ENCODE results near the gene ITCH. TPM values are rescaled to one million over a fixed set of nuclear protein-coding genes. Genes with fewer than 3 reads are reported as not detected.
"Not testable (repeated sequence)": the region's sequence is repeated elsewhere in the genome, so short reads cannot be mapped to it uniquely, and the experiment has no call there.

Gene ITCH
- polyA plus RNA-seq, 1 donor from 2014 or later, result 39.5 TPM

DNA sequence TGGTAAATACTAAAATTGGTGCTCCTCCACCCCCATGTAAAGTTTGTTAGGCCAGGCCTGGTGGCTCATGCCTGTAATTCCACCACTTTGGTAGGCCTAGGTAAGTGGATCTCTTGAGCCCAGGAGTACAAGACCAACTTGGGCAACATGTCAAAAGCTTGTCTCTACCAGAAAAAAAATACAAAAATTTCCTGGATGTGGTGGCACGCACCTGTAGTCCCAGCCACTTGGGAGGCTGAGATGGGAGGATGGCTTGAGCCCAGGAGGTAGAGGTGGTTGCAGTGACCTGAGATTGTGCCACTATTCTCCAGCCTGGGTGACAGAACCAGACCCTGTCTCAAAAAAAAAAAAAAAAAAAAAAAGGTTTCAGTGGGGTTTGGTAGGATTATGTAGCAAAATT, 41.7 kb downstream of the ITCH start:
- no peaks in the 10 kb centered on the region for H4K20me1 ChIP-seq (ENCODE audit: insufficient read depth)

DNA sequence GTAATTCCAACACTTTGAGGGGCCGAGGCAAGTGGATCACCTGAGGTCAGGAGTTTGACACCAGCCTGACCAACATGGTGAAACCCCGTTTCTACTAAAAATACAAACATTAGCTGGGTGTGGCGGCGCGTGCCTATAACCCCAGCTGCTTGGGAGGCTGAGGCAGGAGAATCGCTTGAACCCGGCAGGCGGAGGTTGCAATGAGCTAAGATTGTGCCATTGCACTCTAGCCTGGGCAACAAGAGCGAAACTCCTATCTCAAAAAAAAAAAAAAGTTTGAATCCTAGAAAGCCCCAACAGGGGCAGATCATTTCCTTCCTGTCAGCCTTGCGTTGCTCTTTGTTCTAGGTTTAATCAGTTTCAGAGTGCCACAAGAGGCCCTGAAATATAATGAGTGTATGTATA, 42.2 kb downstream of the ITCH start:
- H3K4me3 ChIP-seq (ENCODE audit: low read length); H3K36me3 ChIP-seq (ENCODE audit: insufficient read depth, low read length); H3K79me2 ChIP-seq (replicated peaks; ENCODE audit: insufficient read depth, low read length); H4K20me1 ChIP-seq (ENCODE audit: insufficient read depth); H3K9ac ChIP-seq (ENCODE audit: low read length); H2AFZ ChIP-seq (ENCODE audit: low read depth, low read length); H3K27me3 ChIP-seq (ENCODE audit: insufficient read depth, low read depth, low read length); H3F3A ChIP-seq (ENCODE audit: insufficient read depth, low read length, poor library complexity, severe bottlenecking); H3K9me3 ChIP-seq (ENCODE audit: low read length); H3K4me2 ChIP-seq (ENCODE audit: low read length); H3K27ac ChIP-seq (ENCODE audit: low read length); H3K9me2 ChIP-seq (ENCODE audit: insufficient read depth, low read length): not testable (repeated sequence)

More for the DNA sequence above, 41.7 kb downstream of the ITCH start:
- Histone ChIP-seq H3K4me3 (ENCODE audit: low read length) (no peak overlapping the region), H3K9me2 (ENCODE audit: insufficient read depth, low read length) (no peaks in the 10 kb centered on the region), H3K4me2 (ENCODE audit: low read length) (no peak overlapping the region), H3K36me3 (ENCODE audit: insufficient read depth, low read length) (no peaks in the 10 kb centered on the region), H3K9ac (ENCODE audit: low read length) (no peak overlapping the region), H3K27me3 (ENCODE audit: insufficient read depth, low read depth, low read length) (no peaks in the 10 kb centered on the region), H3K79me2 (replicated peaks; ENCODE audit: insufficient read depth, low read length) (peaks cover 5% of the 10 kb centered on the region), H3K27ac (ENCODE audit: low read length) (no peak overlapping the region), H3F3A (ENCODE audit: insufficient read depth, low read length, poor library complexity, severe bottlenecking) (no peaks in the 10 kb centered on the region), H2AFZ (ENCODE audit: low read depth, low read length) (no peak overlapping the region), H3K9me3 (ENCODE audit: low read length) (no peaks in the 10 kb centered on the region)
- TF ChIP-seq CTCF (IDR thresholded peaks at IDR 0.05; ENCODE audit: poor library complexity, severe bottlenecking) (no peak), MXI1 (conservative IDR thresholded peaks at IDR 0.05; ENCODE audit: poor library complexity, severe bottlenecking) (no peak), RAD21 (conservative IDR thresholded peaks at IDR 0.05) (no peak), EZH2 (IDR thresholded peaks at IDR 0.05; ENCODE audit: borderline replicate concordance, insufficient read depth, low read length, poor library complexity, severe bottlenecking) (no peak), TAF1 (IDR thresholded peaks at IDR 0.05; ENCODE audit: low read depth) (no peak), POLR2AphosphoS5 (IDR thresholded peaks at IDR 0.05) (no peak), EP300 (conservative IDR thresholded peaks at IDR 0.05; ENCODE audit: poor library complexity, severe bottlenecking) (no peak), SMC3 (conservative IDR thresholded peaks at IDR 0.05; ENCODE audit: poor library complexity) (no peak)
- TF ChIP-seq, protein P1, sequence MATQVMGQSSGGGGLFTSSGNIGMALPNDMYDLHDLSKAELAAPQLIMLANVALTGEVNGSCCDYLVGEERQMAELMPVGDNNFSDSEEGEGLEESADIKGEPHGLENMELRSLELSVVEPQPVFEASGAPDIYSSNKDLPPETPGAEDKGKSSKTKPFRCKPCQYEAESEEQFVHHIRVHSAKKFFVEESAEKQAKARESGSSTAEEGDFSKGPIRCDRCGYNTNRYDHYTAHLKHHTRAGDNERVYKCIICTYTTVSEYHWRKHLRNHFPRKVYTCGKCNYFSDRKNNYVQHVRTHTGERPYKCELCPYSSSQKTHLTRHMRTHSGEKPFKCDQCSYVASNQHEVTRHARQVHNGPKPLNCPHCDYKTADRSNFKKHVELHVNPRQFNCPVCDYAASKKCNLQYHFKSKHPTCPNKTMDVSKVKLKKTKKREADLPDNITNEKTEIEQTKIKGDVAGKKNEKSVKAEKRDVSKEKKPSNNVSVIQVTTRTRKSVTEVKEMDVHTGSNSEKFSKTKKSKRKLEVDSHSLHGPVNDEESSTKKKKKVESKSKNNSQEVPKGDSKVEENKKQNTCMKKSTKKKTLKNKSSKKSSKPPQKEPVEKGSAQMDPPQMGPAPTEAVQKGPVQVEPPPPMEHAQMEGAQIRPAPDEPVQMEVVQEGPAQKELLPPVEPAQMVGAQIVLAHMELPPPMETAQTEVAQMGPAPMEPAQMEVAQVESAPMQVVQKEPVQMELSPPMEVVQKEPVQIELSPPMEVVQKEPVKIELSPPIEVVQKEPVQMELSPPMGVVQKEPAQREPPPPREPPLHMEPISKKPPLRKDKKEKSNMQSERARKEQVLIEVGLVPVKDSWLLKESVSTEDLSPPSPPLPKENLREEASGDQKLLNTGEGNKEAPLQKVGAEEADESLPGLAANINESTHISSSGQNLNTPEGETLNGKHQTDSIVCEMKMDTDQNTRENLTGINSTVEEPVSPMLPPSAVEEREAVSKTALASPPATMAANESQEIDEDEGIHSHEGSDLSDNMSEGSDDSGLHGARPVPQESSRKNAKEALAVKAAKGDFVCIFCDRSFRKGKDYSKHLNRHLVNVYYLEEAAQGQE (IDR thresholded peaks at IDR 0.05; ENCODE audit: borderline replicate concordance), result no peak

DNA sequence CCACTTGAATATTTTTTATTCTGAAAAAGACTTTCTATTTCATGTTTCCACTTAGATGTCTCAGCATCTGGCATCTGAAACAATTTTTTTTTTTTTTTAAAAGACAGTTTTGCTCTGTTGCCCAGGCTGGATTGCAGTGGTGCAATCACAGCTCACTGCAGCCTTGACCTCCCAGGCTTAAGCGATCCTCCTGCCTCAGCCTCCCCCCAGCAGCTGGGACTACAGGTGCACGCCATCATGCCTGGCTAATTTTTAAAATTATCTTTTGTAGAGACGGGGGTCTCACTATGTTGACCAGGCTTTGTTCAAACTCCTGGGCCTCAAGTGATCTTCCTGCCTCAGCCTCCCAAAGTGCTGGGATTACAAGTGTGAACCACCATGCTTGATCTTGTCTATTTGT, 42.9 kb downstream of the ITCH start:
- not testable (repeated sequence) for H4K20me1 ChIP-seq (ENCODE audit: insufficient read depth); H3K27me3 ChIP-seq (ENCODE audit: insufficient read depth, low read depth, low read length); H3K9me2 ChIP-seq (ENCODE audit: insufficient read depth, low read length); H3K27ac ChIP-seq (ENCODE audit: low read length); H3K4me2 ChIP-seq (ENCODE audit: low read length); H3F3A ChIP-seq (ENCODE audit: insufficient read depth, low read length, poor library complexity, severe bottlenecking); H3K36me3 ChIP-seq (ENCODE audit: insufficient read depth, low read length); H2AFZ ChIP-seq (ENCODE audit: low read depth, low read length); H3K9me3 ChIP-seq (ENCODE audit: low read length); H3K79me2 ChIP-seq (replicated peaks; ENCODE audit: insufficient read depth, low read length); H3K9ac ChIP-seq (ENCODE audit: low read length); H3K4me3 ChIP-seq (ENCODE audit: low read length)

Measured in neural cell (in vitro differentiated cells).